Measurements from ENCODE around the gene FBLIM1.

The FBLIM1 gene

GRCh38 chr1:15748690-15749398, 9.8 kb upstream of the FBLIM1 start:
- DNase-seq: no peak

GRCh38 chr1:15749399-15750291, 8.9 kb upstream of the FBLIM1 start:
- DNase-seq: no peak

GRCh38 chr1:15750924-15751323, 7.7 kb upstream of the FBLIM1 start:
- no peak for DNase-seq

- no peak for DNase-seq
Measured at GRCh38 chr1:15751717-15752116, 6.9 kb upstream of the FBLIM1 start.

GRCh38 chr1:15753776-15754175, 4.8 kb upstream of the FBLIM1 start:
- DNase-seq: no peak

GRCh38 chr1:15755021-15755645, 3.5 kb upstream of the FBLIM1 start:
- no peak for DNase-seq

GRCh38 chr1:15755646-15756040, 3.0 kb upstream of the FBLIM1 start:
- DNase-seq: no peak

GRCh38 chr1:15756143-15757015, 2.2 kb upstream of the FBLIM1 start:
- peak; percentile 70 for DNase-seq

- DNase-seq: no peak
Measured at GRCh38 chr1:15757016-15757543, 1.5 kb upstream of the FBLIM1 start.

- DNase-seq: no peak
Measured at GRCh38 chr1:15757575-15758342, 836 bp upstream of the FBLIM1 start.

- DNase-seq: no peak
Measured at GRCh38 chr1:15758953-15759661, 512 bp downstream of the FBLIM1 start.

- DNase-seq: no peak
Measured at GRCh38 chr1:15760520-15761211, 2.1 kb downstream of the FBLIM1 start.

- DNase-seq: no peak
Measured at GRCh38 chr1:15761366-15762128, 3.0 kb downstream of the FBLIM1 start.

GRCh38 chr1:15762546-15762945, 4.0 kb downstream of the FBLIM1 start:
- no peak for DNase-seq

GRCh38 chr1:15764269-15764764, 5.7 kb downstream of the FBLIM1 start:
- DNase-seq: no peak

GRCh38 chr1:15764890-15765289, 6.3 kb downstream of the FBLIM1 start:
- DNase-seq: no peak

- DNase-seq: no peak
Measured at GRCh38 chr1:15765495-15766194, 7.0 kb downstream of the FBLIM1 start.

- DNase-seq: no peak
Measured at GRCh38 chr1:15767941-15768340, 9.3 kb downstream of the FBLIM1 start.

- no peak for DNase-seq
Measured at GRCh38 chr1:15768388-15768787, 9.8 kb downstream of the FBLIM1 start.
